B cell (primary cell): Measurements from ENCODE around the gene ZNF638. TPM values are rescaled to one million over a fixed set of nuclear protein-coding genes. Genes with fewer than 3 reads are reported as not detected.

Source experiments
- ATAC-seq: fragments of 200-7000 bp; cut with Tn5 transposase; one replicate; pipeline ENCODE4 v1.10.0; 2021; ENCODE audit warnings: low read depth, mild to moderate bottlenecking, moderate number of reproducible peaks, moderate library complexity
- CTCF ChIA-PET: fragments of 350-600 bp; sonication (Branson Sonifier 250); formaldehyde crosslinking; loops from one replicate; lab custom pipeline; 2021; ENCODE audit warnings: antibody characterized with exemption, inconsistent platforms; lab: Charles Lee
- POLR2A ChIA-PET: fragments of 350-600 bp; sonication (Branson Sonifier 250); formaldehyde crosslinking; loops from one replicate; lab custom pipeline; 2021; ENCODE audit warnings: antibody characterized with exemption; lab: Charles Lee
- DNase-seq: peaks from one replicate; pipeline ENCODE4 v3.0.0; 2013
- H2AFZ ChIP-seq: 2 replicates; pipeline ENCODE4 v1.6.1; 2012; ENCODE audit warnings: mild to moderate bottlenecking, low read depth, low read length; ENCODE audit not compliant: insufficient read depth, poor library complexity, severe bottlenecking
- H3K27ac ChIP-seq, 2 donors: 1 replicate in 1 of 2; 2 replicates in 1 of 2; pipeline ENCODE4 v1.5.1; 2012 to 2013; ENCODE audit warnings: low read length in 2 of 2, mild to moderate bottlenecking in 2 of 2, moderate library complexity in 1 of 2
- H3K27me3 ChIP-seq, 4 experiments: fragments of 200-600 bp in 1 of 4; sonication (generic) in 1 of 4; replicated peaks in 1 of 4; 1 replicate in 2 of 4; 2 replicates in 2 of 4; pipeline versions ENCODE4 v1.6.1 to v1.7.0; 2013 to 2016; ENCODE audit warnings: low read length in 3 of 4, mild to moderate bottlenecking in 2 of 4, mixed read lengths in 1 of 4, moderate library complexity in 1 of 4; ENCODE audit not compliant: insufficient read depth in 4 of 4, control insufficient read depth in 3 of 4; ENCODE audit errors: control extremely low read depth in 1 of 4
- H3K36me3 ChIP-seq, 2 experiments: replicated peaks in 1 of 2; 1 replicate in 1 of 2; 2 replicates in 1 of 2; pipeline versions ENCODE4 v1.6.1 to v1.7.1; 2013; ENCODE audit warnings: low read length in 1 of 2; ENCODE audit not compliant: insufficient read depth in 2 of 2, control insufficient read depth in 1 of 2; ENCODE audit errors: control extremely low read depth in 1 of 2, extremely low read depth in 1 of 2
- H3K4me1 ChIP-seq, 2 donors: fragments of 200-600 bp in 1 of 2; sonication (generic) in 1 of 2; 1 replicate in 1 of 2; 2 replicates in 1 of 2; pipeline versions ENCODE4 v1.5.1 to v1.6.1; 2013 to 2017; ENCODE audit warnings: low read length in 2 of 2; ENCODE audit not compliant: control insufficient read depth in 2 of 2, insufficient read depth in 2 of 2
- H3K4me2 ChIP-seq: replicated peaks from 2 replicates; pipeline ENCODE3; 2012; ENCODE audit warnings: mild to moderate bottlenecking, low read depth, low read length; ENCODE audit not compliant: poor library complexity, severe bottlenecking
- H3K4me3 ChIP-seq, 5 experiments: fragments of 200-600 bp in 1 of 5; sonication (generic) in 1 of 5; 1 replicate in 3 of 5; 2 replicates in 2 of 5; pipeline versions ENCODE4 v1.5.1 to v1.7.0; 2011 to 2016; ENCODE audit warnings: low read length in 4 of 5, mild to moderate bottlenecking in 4 of 5, low read depth in 2 of 5, control low read depth in 1 of 5, moderate library complexity in 1 of 5; ENCODE audit not compliant: insufficient read depth in 1 of 5; ENCODE audit errors: control extremely low read depth in 1 of 5, extremely low read depth in 1 of 5
- H3K79me2 ChIP-seq: fragments of 200-600 bp; sonication (generic); one replicate; pipeline ENCODE4 v1.6.0; 2016; ENCODE audit warnings: low read length; ENCODE audit not compliant: control insufficient read depth, insufficient read depth
- H3K9ac ChIP-seq: fragments of 200-600 bp; sonication (generic); 2 replicates; pipeline ENCODE4 v1.6.1; 2017; ENCODE audit warnings: mild to moderate bottlenecking, low read length, moderate library complexity
- H3K9me3 ChIP-seq, 3 donors: one replicate each; pipeline versions ENCODE4 v1.6.1 to v1.7.1; 2013; ENCODE audit warnings: low read length in 2 of 3; ENCODE audit not compliant: control insufficient read depth in 2 of 3, insufficient read depth in 1 of 3; ENCODE audit errors: control extremely low read depth in 1 of 3
- H4K20me1 ChIP-seq: 2 replicates; pipeline ENCODE4 v1.6.0; 2012; ENCODE audit warnings: mild to moderate bottlenecking, low read length; ENCODE audit not compliant: insufficient read depth, control insufficient read depth, poor library complexity, severe bottlenecking
- H3K27ac Mint-ChIP-seq: one replicate; pipeline ENCODE4 v1.8.0; 2021; ENCODE audit warnings: mixed read lengths
- H3K27me3 Mint-ChIP-seq: one replicate; pipeline ENCODE4 v1.8.0; 2021; ENCODE audit warnings: mixed read lengths
- H3K4me1 Mint-ChIP-seq: one replicate; pipeline ENCODE4 v1.8.0; 2021; ENCODE audit warnings: mixed read lengths
- H3K4me3 Mint-ChIP-seq: one replicate; pipeline ENCODE4 v1.8.0; 2021; ENCODE audit warnings: mixed read lengths
- H3K9me3 Mint-ChIP-seq: one replicate; pipeline ENCODE4 v1.8.0; 2022; ENCODE audit warnings: mixed read lengths; ENCODE audit not compliant: insufficient read depth
- CTCF ChIP-seq: fragments of 200-600 bp; IDR thresholded peaks from one replicate; pipeline ENCODE4 v1.8.0; 2022; ENCODE audit warnings: antibody characterized with exemption, mild to moderate bottlenecking
- EZH2 ChIP-seq: IDR thresholded peaks from 2 replicates; pipeline ENCODE4 v1.6.1; 2012; ENCODE audit warnings: borderline replicate concordance, low read depth, mild to moderate bottlenecking, moderate library complexity, low read length; ENCODE audit not compliant: insufficient read depth, poor library complexity, severe bottlenecking
- WGBS: methylation state at CpG from one replicate; pipeline ENCODE4 v1.1.5; 2013; ENCODE audit warnings: missing lambda C conversion rate; ENCODE audit not compliant: insufficient coverage; 5-methylcytosine and 5-hydroxymethylcytosine counted together
- intact Hi-C: fragments of 100-400 bp; cut with micrococcal nuclease; formaldehyde crosslinking; loops from one replicate; pipeline ENCODE4 v1.10.0; 2022
- polyA plus RNA-seq: library from polyadenylated mRNA; depleted of rRNA; stranded (reverse); fragments of >200 nt; gene quantifications from 2 replicates; pipeline ENCODE4 v1.2.3, GENCODE V29; 2012
- total RNA-seq, 2 donors: library from RNA; stranded (reverse); fragments of 120-200 nt in 1 of 2; gene quantifications; 1 replicate in 1 of 2; 2 replicates in 1 of 2; pipeline versions ENCODE4 v1.2.3 to v1.2.4, GENCODE V29; 2013 to 2022

ZNF638 gene
- total and polyA plus RNA-seq, 2 donors (not counting 1 experiment from before 2014, with no cell fraction given), result 60.1 to 221 TPM

- ChIA-PET POLR2A (no interaction called here), CTCF (no interaction called here)
- no peaks in the 10 kb centered on the region for H3K9me3 ChIP-seq
- no peaks in the 10 kb centered on the region for H3K36me3 ChIP-seq
- DNase-seq (no peak), ATAC-seq (no peak)
- intact Hi-C loops, result no loop called here
- TF ChIP-seq EZH2 (no peak), CTCF (no peak)
- H3K27ac ChIP-seq, result no peak overlapping the region
- H3K9ac ChIP-seq, result no peak overlapping the region
- Mint-ChIP-seq H3K27ac (no peak overlapping the region), H3K4me1 (no peaks in the 10 kb centered on the region), H3K4me3 (no peak overlapping the region), H3K27me3 (peaks cover 12% of the 10 kb centered on the region), H3K9me3 (no peaks in the 10 kb centered on the region)
- H2AFZ ChIP-seq, result no peak overlapping the region
- 86% methylated on average over 4 of the region's 4 CpGs for WGBS
- H3K79me2 ChIP-seq, result no peaks in the 10 kb centered on the region
- no peaks in the 10 kb centered on the region for H3K4me1 ChIP-seq
- peaks cover 0 to 3% (median 0%) of the 10 kb centered on the region in 4 experiments for H3K27me3 ChIP-seq
- H4K20me1 ChIP-seq, result no peaks in the 10 kb centered on the region
- no peak overlapping the region for H3K4me2 ChIP-seq
- no peak overlapping the region for H3K4me3 ChIP-seq
These were observed 149.5 kb downstream of the ZNF638 start for GRCh38 chr2:71481111-71481510.

- 66% methylated on average over 4 of the region's 4 CpGs for WGBS
- no peaks in the 10 kb centered on the region for H3K4me1 Mint-ChIP-seq
- POLR2A ChIA-PET, result no interaction called here
These were observed 150.5 kb downstream of the ZNF638 start for GRCh38 chr2:71482055-71482454.

More at GRCh38 chr2:71482055-71482454, 150.5 kb downstream of the ZNF638 start:
- Mint-ChIP-seq H3K9me3 (no peaks in the 10 kb centered on the region), H3K4me3 (no peak overlapping the region), H3K27me3 (peaks cover 12% of the 10 kb centered on the region), H3K27ac (no peak overlapping the region)
- no peak overlapping the region for H2AFZ ChIP-seq
- H3K27ac ChIP-seq, result no peak overlapping the region
- DNase-seq (no peak), ATAC-seq (no peak)
- H3K4me1 ChIP-seq, result no peaks in the 10 kb centered on the region
- H3K27me3 ChIP-seq, result peaks cover 0 to 3% (median 0%) of the 10 kb centered on the region in 4 experiments
- H3K79me2 ChIP-seq, result no peaks in the 10 kb centered on the region
- TF ChIP-seq EZH2 (no peak), CTCF (no peak)
- H3K9me3 ChIP-seq, result no peaks in the 10 kb centered on the region
- no peak overlapping the region for H3K4me3 ChIP-seq
- H4K20me1 ChIP-seq, result no peaks in the 10 kb centered on the region
- CTCF ChIA-PET, result no interaction called here
- intact Hi-C loops, result no loop called here
- H3K4me2 ChIP-seq, result no peak overlapping the region
- H3K9ac ChIP-seq, result no peak overlapping the region
- no peaks in the 10 kb centered on the region for H3K36me3 ChIP-seq
